GM23248 (cell line): ENCODE measurements around the gene CD84. TPM values are rescaled to one million over a fixed set of nuclear protein-coding genes. Genes with fewer than 3 reads are reported as not detected.

Experiments
- DNase-seq: peaks from one replicate; pipeline ENCODE4 v3.0.0-alpha.2; 2015
- H2AFZ ChIP-seq: fragments of 200-600 bp; sonication (generic); 2 replicates; pipeline ENCODE4 v1.6.1; 2016; ENCODE audit warnings: antibody characterized with exemption
- H3F3A ChIP-seq: fragments of 200-600 bp; sonication (generic); 2 replicates; pipeline ENCODE4 v1.6.1; 2016; ENCODE audit warnings: mild to moderate bottlenecking, antibody characterized with exemption, mixed run types; ENCODE audit not compliant: insufficient read depth
- H3K27ac ChIP-seq: fragments of 200-600 bp; sonication (generic); 2 replicates; pipeline ENCODE4 v1.5.1; 2016; ENCODE audit warnings: mild to moderate bottlenecking
- H3K27me3 ChIP-seq: fragments of 200-600 bp; sonication (generic); replicated peaks from 2 replicates; pipeline ENCODE4 v1.6.1; 2016; ENCODE audit warnings: mild to moderate bottlenecking; ENCODE audit not compliant: insufficient read depth
- H3K36me3 ChIP-seq: fragments of 200-600 bp; sonication (generic); 2 replicates; pipeline ENCODE4 v1.6.1; 2016; ENCODE audit warnings: low read depth, mild to moderate bottlenecking
- H3K4me1 ChIP-seq: fragments of 200-600 bp; sonication (generic); 2 replicates; pipeline ENCODE4 v1.6.1; 2016; ENCODE audit warnings: mild to moderate bottlenecking; ENCODE audit not compliant: insufficient read depth
- H3K4me2 ChIP-seq: fragments of 200-600 bp; sonication (generic); one replicate; pipeline ENCODE4 v1.6.1; 2016; ENCODE audit warnings: mild to moderate bottlenecking; ENCODE audit not compliant: unreplicated experiment
- H3K4me3 ChIP-seq: fragments of 200-600 bp; sonication (generic); 2 replicates; pipeline ENCODE4 v1.5.1; 2016; ENCODE audit warnings: mild to moderate bottlenecking
- H3K79me2 ChIP-seq: fragments of 200-600 bp; sonication (generic); 2 replicates; pipeline ENCODE4 v1.6.1; 2016; ENCODE audit warnings: mild to moderate bottlenecking; ENCODE audit not compliant: insufficient read depth
- H3K9ac ChIP-seq: fragments of 200-600 bp; sonication (generic); 2 replicates; pipeline ENCODE4 v1.6.1; 2016; ENCODE audit warnings: mild to moderate bottlenecking
- H3K9me2 ChIP-seq: fragments of 200-600 bp; sonication (generic); 2 replicates; pipeline ENCODE4 v1.6.1; 2016; ENCODE audit warnings: mixed run types, mild to moderate bottlenecking, moderate library complexity; ENCODE audit not compliant: insufficient read depth
- H3K9me3 ChIP-seq: fragments of 200-600 bp; sonication (generic); one replicate; pipeline ENCODE4 v1.6.1; 2017; ENCODE audit warnings: low read depth
- H4K20me1 ChIP-seq: fragments of 200-600 bp; sonication (generic); 2 replicates; pipeline ENCODE4 v1.6.0; 2016; ENCODE audit not compliant: insufficient read depth
- EZH2 ChIP-seq: fragments of 200-600 bp; sonication (generic); IDR thresholded peaks from 2 replicates; pipeline ENCODE4 v1.6.1; 2018; ENCODE audit warnings: antibody characterized with exemption, mild to moderate bottlenecking; ENCODE audit not compliant: insufficient read depth, poor library complexity, severe bottlenecking
- EZH2phosphoT487 ChIP-seq: fragments of 200-600 bp; sonication (generic); IDR thresholded peaks from 2 replicates; pipeline ENCODE4 v1.6.1; 2018; ENCODE audit warnings: antibody characterized with exemption, moderate library complexity, mild to moderate bottlenecking, low read depth; ENCODE audit not compliant: insufficient read depth
- WGBS, 2 experiments: methylation state at CpG; one replicate each; pipeline ENCODE4 v1.1.6; 2015 to 2017; ENCODE audit warnings: low lambda C conversion rate in 2 of 2, low coverage in 1 of 2; ENCODE audit errors: missing lambda C conversion rate in 2 of 2; 5-methylcytosine and 5-hydroxymethylcytosine counted together
- in situ Hi-C: fragments of 300-500 bp; cut with MboI; formaldehyde crosslinking; loops from 2 replicates; pipeline ENCODE4 v1.15.0; 2020
- polyA plus RNA-seq: library from polyadenylated mRNA; unstranded; fragments of >200 nt; fragmentation: Nextera tagmentation; extraction: Ambion mirVana; gene quantifications from 2 replicates; pipeline ENCODE4 v1.2.1, GENCODE V29; 2016
- total RNA-seq: library from RNA; depleted of rRNA; stranded (reverse); fragments of >200 nt; shearing (Covaris generic); gene quantifications from 2 replicates; pipeline ENCODE4 v1.2.3, GENCODE V29; 2014

Gene CD84
- total and polyA plus RNA-seq, 2 experiments from 2014 or later: not detected

- TF ChIP-seq EZH2phosphoT487 (no peak), EZH2 (no peak)
Observed at GRCh38 chr1:160580221-160580812, 1.0 kb upstream of the CD84 start.

GRCh38 chr1:160578525-160579191 is 638 bp downstream of the CD84 start:
- Histone ChIP-seq H4K20me1 (no peaks in the 10 kb centered on the region), H2AFZ (no peak overlapping the region; the same call in 1 of the 2 replicates), H3K4me2 (no peak overlapping the region), H3K79me2 (no peaks in the 10 kb centered on the region), H3K4me3 (no peak overlapping the region), H3K27me3 (no peaks in the 10 kb centered on the region), H3K27ac (no peak overlapping the region), H3K9ac (no peak overlapping the region), H3F3A (no peaks in the 10 kb centered on the region), H3K36me3 (no peaks in the 10 kb centered on the region), H3K9me2 (no peaks in the 10 kb centered on the region), H3K4me1 (no peaks in the 10 kb centered on the region), H3K9me3 (no peaks in the 10 kb centered on the region)
- 3 to 4% methylated on average over 3 of the region's 3 CpGs for WGBS, 2 experiments
- no peak for DNase-seq
- in situ Hi-C loops: no loop called here
- TF ChIP-seq EZH2phosphoT487 (no peak), EZH2 (no peak)

More at GRCh38 chr1:160580221-160580812, 1.0 kb upstream of the CD84 start:
- H3K9me3 ChIP-seq: no peaks in the 10 kb centered on the region
- no peaks in the 10 kb centered on the region for H3K36me3 ChIP-seq
- WGBS, 2 experiments: 0 to 8% methylated on average over 1 of the region's 1 CpG
- no peak overlapping the region for H3K4me3 ChIP-seq
- no peaks in the 10 kb centered on the region for H4K20me1 ChIP-seq
- H3K4me2 ChIP-seq: no peak overlapping the region
- H3K27ac ChIP-seq: no peak overlapping the region
- no peak for DNase-seq
- no peaks in the 10 kb centered on the region for H3K9me2 ChIP-seq
- in situ Hi-C loops: no loop called here
- 0 out of 2 replicates have a peak, but pooled peaks cover 3% of the 10 kb centered on the region for H3K27me3 ChIP-seq
- H3K79me2 ChIP-seq: no peaks in the 10 kb centered on the region
- H3F3A ChIP-seq: no peaks in the 10 kb centered on the region
- no peak overlapping the region for H3K9ac ChIP-seq
- no peaks in the 10 kb centered on the region for H3K4me1 ChIP-seq
- no peak overlapping the region for H2AFZ ChIP-seq

GRCh38 chr1:160578175-160578524 is 1.1 kb downstream of the CD84 start:
- no peaks in the 10 kb centered on the region for H3K79me2 ChIP-seq
- no peak overlapping the region for H2AFZ ChIP-seq
- no peaks in the 10 kb centered on the region for H4K20me1 ChIP-seq
- in situ Hi-C loops: no loop called here
- H3K9me2 ChIP-seq: no peaks in the 10 kb centered on the region
- H3K9me3 ChIP-seq: no peaks in the 10 kb centered on the region
- no peaks in the 10 kb centered on the region for H3K4me1 ChIP-seq
- WGBS, 2 experiments: 3 to 16% methylated on average over 3 of the region's 3 CpGs
- TF ChIP-seq EZH2: no peak
- no peak for TF ChIP-seq EZH2phosphoT487
- H3K27ac ChIP-seq: no peak overlapping the region
- no peaks in the 10 kb centered on the region for H3F3A ChIP-seq
- no peak overlapping the region for H3K9ac ChIP-seq
- H3K4me3 ChIP-seq: no peak overlapping the region
- no peaks in the 10 kb centered on the region for H3K27me3 ChIP-seq
- no peak overlapping the region for H3K4me2 ChIP-seq
- no peaks in the 10 kb centered on the region for H3K36me3 ChIP-seq
- DNase-seq: no peak

GRCh38 chr1:160577671-160578070 is 1.6 kb downstream of the CD84 start:
- no peaks in the 10 kb centered on the region for H3K4me1 ChIP-seq
- H3K79me2 ChIP-seq: no peaks in the 10 kb centered on the region
- DNase-seq: no peak
- TF ChIP-seq EZH2 (no peak), EZH2phosphoT487 (no peak)
- H4K20me1 ChIP-seq: no peaks in the 10 kb centered on the region
- H3K9ac ChIP-seq: no peak overlapping the region
- no peaks in the 10 kb centered on the region for H3K36me3 ChIP-seq
- no peak overlapping the region for H3K4me2 ChIP-seq
- H3K27me3 ChIP-seq: no peaks in the 10 kb centered on the region
- no peaks in the 10 kb centered on the region for H3K9me3 ChIP-seq
- no peaks in the 10 kb centered on the region for H3K9me2 ChIP-seq
- H3K4me3 ChIP-seq: no peak overlapping the region
- no peak overlapping the region for H3K27ac ChIP-seq
- no peak overlapping the region for H2AFZ ChIP-seq
- in situ Hi-C loops: no loop called here
- WGBS, 2 experiments: 21 to 23% methylated on average over 2 of the region's 2 CpGs
- no peaks in the 10 kb centered on the region for H3F3A ChIP-seq
